CD4-positive, alpha-beta T cell treated with Interferon alpha-2 for 1 hour (primary cell): ENCODE results near the gene PTPRU.

Experiments used
- DNase-seq, 2 donors: peaks; one replicate each; pipeline ENCODE4 v3.0.0-alpha.2; 2020 to 2022

Gene PTPRU

GRCh38 chr1:29270929-29271521, 34.7 kb downstream of the PTPRU start:
- no peak for DNase-seq

- DNase-seq: no peak
Observed at GRCh38 chr1:29271724-29272123, 35.4 kb downstream of the PTPRU start.

- no peak for DNase-seq
Observed at GRCh38 chr1:29272147-29272907, 36.0 kb downstream of the PTPRU start.

GRCh38 chr1:29275435-29275834, 39.1 kb downstream of the PTPRU start:
- no peak for DNase-seq

GRCh38 chr1:29278124-29278523, 41.8 kb downstream of the PTPRU start:
- DNase-seq: no peak

GRCh38 chr1:29279406-29279805, 43.1 kb downstream of the PTPRU start:
- DNase-seq: no peak

GRCh38 chr1:29279951-29280391, 43.6 kb downstream of the PTPRU start:
- no peak for DNase-seq

GRCh38 chr1:29280409-29281131, 44.2 kb downstream of the PTPRU start:
- no peak for DNase-seq

GRCh38 chr1:29281571-29281970, 45.2 kb downstream of the PTPRU start:
- DNase-seq: no peak

GRCh38 chr1:29282135-29282923, 46.0 kb downstream of the PTPRU start:
- no peak for DNase-seq

GRCh38 chr1:29282924-29283803, 46.8 kb downstream of the PTPRU start:
- DNase-seq: peak; percentile 17 to 18

GRCh38 chr1:29283804-29284195, 47.5 kb downstream of the PTPRU start:
- DNase-seq: no peak

GRCh38 chr1:29284286-29284960, 48.1 kb downstream of the PTPRU start:
- DNase-seq: no peak

GRCh38 chr1:29284961-29285560, 48.7 kb downstream of the PTPRU start:
- no peak for DNase-seq

- no peak for DNase-seq
Observed at GRCh38 chr1:29285771-29286170, 49.4 kb downstream of the PTPRU start.

- DNase-seq: no peak
Observed at GRCh38 chr1:29286194-29286767, 50.0 kb downstream of the PTPRU start.

GRCh38 chr1:29289493-29289892, 53.2 kb downstream of the PTPRU start:
- DNase-seq: no peak

- no peak for DNase-seq
Observed at GRCh38 chr1:29290414-29290985, 54.2 kb downstream of the PTPRU start.

- no peak for DNase-seq
Observed at GRCh38 chr1:29291756-29292155, 55.4 kb downstream of the PTPRU start.

GRCh38 chr1:29292344-29292743, 56.0 kb downstream of the PTPRU start:
- DNase-seq: no peak
